ENCODE results near the gene ALPK3. TPM values are rescaled to one million over a fixed set of nuclear protein-coding genes. Genes with fewer than 3 reads are reported as not detected.

ALPK3 gene
- total RNA-seq, 6 experiments from 2014 or later: 0.05 to 0.60 (median 0.26) TPM

- DNase-seq: no peak
- peaks cover 5% of the 10 kb centered on the region for H3K4me1 Mint-ChIP-seq (ENCODE audit: low read depth)
- H3K36me3 Mint-ChIP-seq (ENCODE audit: low read depth): no peaks in the 10 kb centered on the region
- no peak overlapping the region for H3K27ac Mint-ChIP-seq
- H3K9me3 Mint-ChIP-seq: no peaks in the 10 kb centered on the region
- no peak for TF ChIP-seq CTCF (IDR thresholded peaks at IDR 0.05)
- H3K27me3 Mint-ChIP-seq (ENCODE audit: insufficient read depth): no peaks in the 10 kb centered on the region; the same call in 1 of the 2 replicates
- no peak overlapping the region for H3K4me3 Mint-ChIP-seq
Observed at GRCh38 chr15:84856731-84857417, 39.7 kb downstream of the ALPK3 start.

DNA sequence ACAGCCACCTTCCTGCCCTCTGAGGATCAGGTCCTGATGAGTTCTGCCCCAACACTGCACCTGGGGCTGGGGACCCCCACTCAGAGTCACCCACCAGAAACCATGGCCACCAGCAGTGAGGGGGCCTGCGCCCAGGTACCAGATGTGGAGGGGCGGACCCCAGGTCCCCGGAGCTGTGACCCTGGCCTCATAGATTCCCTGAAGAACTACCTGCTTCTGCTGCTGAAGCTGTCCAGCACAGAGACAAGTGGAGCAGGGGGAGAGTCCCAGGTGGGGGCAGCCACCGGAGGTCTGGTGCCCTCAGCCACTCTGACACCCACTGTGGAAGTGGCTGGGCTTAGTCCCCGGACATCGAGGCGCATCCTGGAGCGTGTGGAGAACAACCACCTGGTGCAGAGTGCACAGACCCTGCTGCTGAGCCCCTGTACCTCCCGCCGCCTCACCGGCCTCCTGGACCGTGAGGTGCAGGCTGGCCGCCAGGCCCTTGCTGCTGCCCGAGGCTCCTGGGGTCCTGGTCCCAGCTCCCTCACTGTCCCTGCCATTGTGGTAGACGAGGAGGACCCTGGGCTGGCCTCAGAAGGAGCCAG is 40.4 kb downstream of the ALPK3 start:
- no peak for TF ChIP-seq CTCF (IDR thresholded peaks at IDR 0.05)
- Mint-ChIP-seq H3K36me3 (ENCODE audit: low read depth) (no peaks in the 10 kb centered on the region), H3K4me3 (no peak overlapping the region), H3K4me1 (ENCODE audit: low read depth) (peaks cover 5% of the 10 kb centered on the region), H3K27ac (no peak overlapping the region), H3K27me3 (ENCODE audit: insufficient read depth) (no peaks in the 10 kb centered on the region; the same call in 1 of the 2 replicates), H3K9me3 (no peaks in the 10 kb centered on the region)
- DNase-seq: no peak

GRCh38 chr15:84858231-84858630 is 41.1 kb downstream of the ALPK3 start:
- no peak overlapping the region for H3K4me3 Mint-ChIP-seq
- H3K36me3 Mint-ChIP-seq (ENCODE audit: low read depth): no peaks in the 10 kb centered on the region
- DNase-seq: no peak
- no peaks in the 10 kb centered on the region; the same call in 1 of the 2 replicates for H3K27me3 Mint-ChIP-seq (ENCODE audit: insufficient read depth)
- H3K9me3 Mint-ChIP-seq: no peaks in the 10 kb centered on the region
- H3K4me1 Mint-ChIP-seq (ENCODE audit: low read depth): peaks cover under 1% of the 10 kb centered on the region; the same call in 1 of the 2 replicates
- H3K27ac Mint-ChIP-seq: no peak overlapping the region
- TF ChIP-seq CTCF (IDR thresholded peaks at IDR 0.05): no peak

DNA sequence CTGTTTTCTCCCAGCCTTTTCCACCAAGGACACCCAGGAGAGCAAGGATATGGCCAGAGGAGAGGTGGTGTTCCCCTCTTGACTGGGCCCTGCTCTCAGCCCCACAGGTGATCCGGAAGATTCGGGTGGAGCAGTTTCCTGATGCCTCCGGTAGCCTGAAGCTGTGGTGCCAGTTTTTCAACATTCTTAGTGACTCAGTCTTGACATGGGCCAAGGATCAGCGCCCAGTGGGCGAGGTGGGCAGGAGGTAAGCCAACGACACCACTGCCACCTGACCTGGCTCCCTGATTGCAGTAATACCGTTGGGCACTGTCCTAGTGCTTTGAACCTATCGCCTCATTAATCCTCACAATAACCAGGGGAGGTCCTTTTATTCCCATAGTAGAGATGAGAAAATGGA is 42.0 kb downstream of the ALPK3 start:
- no peak for DNase-seq
- Mint-ChIP-seq H3K27me3 (ENCODE audit: insufficient read depth) (no peaks in the 10 kb centered on the region; the same call in 1 of the 2 replicates), H3K27ac (no peak overlapping the region), H3K9me3 (no peaks in the 10 kb centered on the region), H3K36me3 (ENCODE audit: low read depth) (no peaks in the 10 kb centered on the region), H3K4me1 (ENCODE audit: low read depth) (peaks cover 5% of the 10 kb centered on the region; the same call in 1 of the 2 replicates), H3K4me3 (no peak overlapping the region)
- no peak for TF ChIP-seq CTCF (IDR thresholded peaks at IDR 0.05)

- H3K36me3 Mint-ChIP-seq (ENCODE audit: low read depth): no peaks in the 10 kb centered on the region
- H3K4me3 Mint-ChIP-seq: no peak overlapping the region
- TF ChIP-seq CTCF (IDR thresholded peaks at IDR 0.05): no peak
- H3K27me3 Mint-ChIP-seq (ENCODE audit: insufficient read depth): no peaks in the 10 kb centered on the region; the same call in 1 of the 2 replicates
- DNase-seq: no peak
- no peaks in the 10 kb centered on the region for H3K9me3 Mint-ChIP-seq
- no peak overlapping the region for H3K27ac Mint-ChIP-seq
- H3K4me1 Mint-ChIP-seq (ENCODE audit: low read depth): peaks cover 8% of the 10 kb centered on the region; the same call in 1 of the 2 replicates
Observed at GRCh38 chr15:84859651-84860050, 42.5 kb downstream of the ALPK3 start.

All from HFFc6 (cell line).